GM20000 (cell line): ENCODE measurements around the gene CHST11.

Experiments
- DNase-seq: peaks from one replicate; pipeline ENCODE4 v3.0.0; 2012; ENCODE audit warnings: low spot score
- CTCF ChIP-seq: IDR thresholded peaks from 2 replicates; pipeline ENCODE4 v1.5.1; 2012; ENCODE audit warnings: mild to moderate bottlenecking, control low read depth; ENCODE audit errors: extremely low read depth, missing control alignments

The CHST11 gene

GRCh38 chr12:104498211-104498801 is 41.6 kb downstream of the CHST11 start:
- DNase-seq, result no peak

GRCh38 chr12:104499668-104500332 is 43.1 kb downstream of the CHST11 start:
- TF ChIP-seq CTCF, result no peak
- no peak for DNase-seq

More at GRCh38 chr12:104498211-104498801, 41.6 kb downstream of the CHST11 start:
- TF ChIP-seq CTCF, result no peak

GRCh38 chr12:104501115-104501514 is 44.4 kb downstream of the CHST11 start:
- no peak for DNase-seq
- no peak for TF ChIP-seq CTCF

GRCh38 chr12:104501660-104502059 is 44.9 kb downstream of the CHST11 start:
- no peak for DNase-seq

GRCh38 chr12:104502217-104502616 is 45.5 kb downstream of the CHST11 start:
- no peak for TF ChIP-seq CTCF
- DNase-seq, result no peak

More at GRCh38 chr12:104501660-104502059, 44.9 kb downstream of the CHST11 start:
- no peak for TF ChIP-seq CTCF

GRCh38 chr12:104502638-104503037 is 45.9 kb downstream of the CHST11 start:
- TF ChIP-seq CTCF, result no peak
- DNase-seq, result no peak

- no peak for DNase-seq
- TF ChIP-seq CTCF, result no peak
Observed at GRCh38 chr12:104503191-104503590, 46.4 kb downstream of the CHST11 start.
